ENCODE results near the gene ITIH4.

ITIH4 gene

GRCh38 chr3:52830535-52831258, at the start of gene ITIH4:
ITIH4 (minus strand) TSS chr3:52830672; CDS start chr3:52830642, 30 bp downstream.
- no peak for DNase-seq

GRCh38 chr3:52880047-52880446, 49.6 kb upstream of the ITIH4 start:
- no peak for DNase-seq

- DNase-seq = no peak
Observed at GRCh38 chr3:52879581-52879980, 49.1 kb upstream of the ITIH4 start.

GRCh38 chr3:52879090-52879489, 48.6 kb upstream of the ITIH4 start:
- no peak for DNase-seq

- no peak for DNase-seq
Observed at GRCh38 chr3:52877085-52877484, 46.6 kb upstream of the ITIH4 start.

- DNase-seq = no peak
Observed at GRCh38 chr3:52874864-52875587, 44.6 kb upstream of the ITIH4 start.

GRCh38 chr3:52874160-52874701, 43.8 kb upstream of the ITIH4 start:
- no peak for DNase-seq

- DNase-seq = no peak
Observed at GRCh38 chr3:52873433-52874159, 43.1 kb upstream of the ITIH4 start.

GRCh38 chr3:52872245-52872644, 41.8 kb upstream of the ITIH4 start:
- no peak for DNase-seq

GRCh38 chr3:52871761-52872160, 41.3 kb upstream of the ITIH4 start:
- DNase-seq = no peak

GRCh38 chr3:52870471-52870870, 40.0 kb upstream of the ITIH4 start:
- DNase-seq = no peak

GRCh38 chr3:52866427-52866826, 36.0 kb upstream of the ITIH4 start:
- no peak for DNase-seq

- no peak for DNase-seq
Observed at GRCh38 chr3:52865994-52866393, 35.5 kb upstream of the ITIH4 start.

- no peak for DNase-seq
Observed at GRCh38 chr3:52860424-52860768, 29.9 kb upstream of the ITIH4 start.

GRCh38 chr3:52859686-52860423, 29.4 kb upstream of the ITIH4 start:
- no peak for DNase-seq

- DNase-seq = no peak
Observed at GRCh38 chr3:52857864-52858263, 27.4 kb upstream of the ITIH4 start.

GRCh38 chr3:52857133-52857532, 26.7 kb upstream of the ITIH4 start:
- no peak for DNase-seq

- no peak for DNase-seq
Observed at GRCh38 chr3:52856666-52857065, 26.2 kb upstream of the ITIH4 start.

- no peak for DNase-seq
Observed at GRCh38 chr3:52854013-52854412, 23.5 kb upstream of the ITIH4 start.

- no peak for DNase-seq
Observed at GRCh38 chr3:52852419-52852818, 21.9 kb upstream of the ITIH4 start.

GRCh38 chr3:52851348-52851747, 20.9 kb upstream of the ITIH4 start:
- DNase-seq = no peak

GRCh38 chr3:52849656-52850055, 19.2 kb upstream of the ITIH4 start:
- DNase-seq = no peak

GRCh38 chr3:52848617-52849016, 18.1 kb upstream of the ITIH4 start:
- peak; percentile 13 for DNase-seq

Data from NCI-H226 (cell line).